ENCODE measurements around the gene C1QTNF9.
"Not testable (repeated sequence)": the region's sequence is repeated elsewhere in the genome, so short reads cannot be mapped to it uniquely, and the experiment has no call there.

Gene C1QTNF9

GRCh38 chr13:24361852-24362366 lies 52.5 kb downstream of the C1QTNF9 start:
- H2BK120ac ChIP-seq (ENCODE audit: insufficient read depth, low read length, poor library complexity) = no peak overlapping the region
- H2AFZ ChIP-seq (ENCODE audit: insufficient read depth, low read length, poor library complexity) = no peak overlapping the region
- H3K9me3 ChIP-seq (ENCODE audit: insufficient read depth, low read depth, low read length) = peaks cover 6% of the 10 kb centered on the region
- H2BK5ac ChIP-seq (ENCODE audit: low read depth, low read length, poor library complexity) = no peak overlapping the region
- no peak overlapping the region for H2AK5ac ChIP-seq (ENCODE audit: low read length)
- no peak overlapping the region for H4K91ac ChIP-seq (ENCODE audit: low read depth, low read length)
- H4K8ac ChIP-seq (ENCODE audit: low read depth, low read length) = no peak overlapping the region
- H3K9ac ChIP-seq (ENCODE audit: low read length) = no peak overlapping the region
- H3K36me3 ChIP-seq (ENCODE audit: control insufficient read depth in 1 of 2, insufficient read depth in 2 of 2, low read length in 2 of 2) = no peaks in the 10 kb centered on the region
- H3K14ac ChIP-seq (ENCODE audit: low read length) = no peak overlapping the region
- H3K4me2 ChIP-seq (ENCODE audit: low read length) = no peak overlapping the region
- no peak overlapping the region for H3K4ac ChIP-seq (ENCODE audit: low read depth, low read length)
- H3K27me3 ChIP-seq (ENCODE audit: insufficient read depth, low read length) = no peaks in the 10 kb centered on the region
- DNase-seq = no peak
- no CpG with 5 or more reads among the region's 8 CpGs for WGBS (ENCODE audit: extremely low coverage, insufficient coverage, insufficient read length)
- H3K18ac ChIP-seq (ENCODE audit: low read length) = no peak overlapping the region
- H3K79me1 ChIP-seq (ENCODE audit: low read length) = no peaks in the 10 kb centered on the region
- H3K23ac ChIP-seq (ENCODE audit: low read length) = no peak overlapping the region
- no peaks in the 10 kb centered on the region for H3K4me1 ChIP-seq (ENCODE audit: control insufficient read depth in 1 of 2, insufficient read depth in 2 of 2, low read length in 2 of 2)
- no peak overlapping the region for H3K4me3 ChIP-seq (ENCODE audit: low read depth, low read length)
- no peak overlapping the region for H4K12ac ChIP-seq (ENCODE audit: low read depth, low read length)
- H3K27ac ChIP-seq (ENCODE audit: low read depth, low read length) = no peak overlapping the region
- no peaks in the 10 kb centered on the region for H3K79me2 ChIP-seq (ENCODE audit: control insufficient read depth, insufficient read depth, low read length, poor library complexity)
- no peak overlapping the region for H2BK12ac ChIP-seq (ENCODE audit: low read length)

- Histone ChIP-seq H3K27me3 (ENCODE audit: insufficient read depth, low read length) (no peaks in the 10 kb centered on the region), H4K12ac (ENCODE audit: low read depth, low read length) (no peak overlapping the region), H3K9ac (ENCODE audit: low read length) (no peak overlapping the region), H2BK12ac (ENCODE audit: low read length) (no peak overlapping the region), H4K8ac (ENCODE audit: low read depth, low read length) (no peak overlapping the region), H3K4ac (ENCODE audit: low read depth, low read length) (no peak overlapping the region), H2AFZ (ENCODE audit: insufficient read depth, low read length, poor library complexity) (no peak overlapping the region), H3K14ac (ENCODE audit: low read length) (no peak overlapping the region), H3K18ac (ENCODE audit: low read length) (no peak overlapping the region), H3K79me1 (ENCODE audit: low read length) (no peaks in the 10 kb centered on the region), H3K36me3 (ENCODE audit: control insufficient read depth in 1 of 2, insufficient read depth in 2 of 2, low read length in 2 of 2) (no peaks in the 10 kb centered on the region), H3K9me3 (ENCODE audit: insufficient read depth, low read depth, low read length) (peaks cover 2% of the 10 kb centered on the region), H2BK5ac (ENCODE audit: low read depth, low read length, poor library complexity) (no peak overlapping the region), H2AK5ac (ENCODE audit: low read length) (no peak overlapping the region), H3K23ac (ENCODE audit: low read length) (no peak overlapping the region), H3K4me1 (ENCODE audit: control insufficient read depth in 1 of 2, insufficient read depth in 2 of 2, low read length in 2 of 2) (no peaks in the 10 kb centered on the region), H4K91ac (ENCODE audit: low read depth, low read length) (no peak overlapping the region), H3K27ac (ENCODE audit: low read depth, low read length) (no peak overlapping the region), H3K79me2 (ENCODE audit: control insufficient read depth, insufficient read depth, low read length, poor library complexity) (no peaks in the 10 kb centered on the region), H3K4me3 (ENCODE audit: low read depth, low read length) (no peak overlapping the region), H2BK120ac (ENCODE audit: insufficient read depth, low read length, poor library complexity) (no peak overlapping the region), H3K4me2 (ENCODE audit: low read length) (no peak overlapping the region)
- WGBS (ENCODE audit: extremely low coverage, insufficient coverage, insufficient read length) = no CpG with 5 or more reads among the region's 9 CpGs
- no peak for DNase-seq
Measured at GRCh38 chr13:24362435-24362952, 53.1 kb downstream of the C1QTNF9 start.

- DNase-seq = no peak
- H2AK5ac ChIP-seq (ENCODE audit: low read length) = no peak overlapping the region
- no peaks in the 10 kb centered on the region for H3K27me3 ChIP-seq (ENCODE audit: insufficient read depth, low read length)
- no peak overlapping the region for H3K4me3 ChIP-seq (ENCODE audit: low read depth, low read length)
- H3K4me1 ChIP-seq (ENCODE audit: control insufficient read depth in 1 of 2, insufficient read depth in 2 of 2, low read length in 2 of 2) = no peaks in the 10 kb centered on the region
- no peaks in the 10 kb centered on the region for H3K79me1 ChIP-seq (ENCODE audit: low read length)
- H4K12ac ChIP-seq (ENCODE audit: low read depth, low read length) = no peak overlapping the region
- H3K4me2 ChIP-seq (ENCODE audit: low read length) = no peak overlapping the region
- no peak overlapping the region for H3K4ac ChIP-seq (ENCODE audit: low read depth, low read length)
- no peak overlapping the region for H4K8ac ChIP-seq (ENCODE audit: low read depth, low read length)
- no peak overlapping the region for H2BK120ac ChIP-seq (ENCODE audit: insufficient read depth, low read length, poor library complexity)
- no peak overlapping the region for H4K91ac ChIP-seq (ENCODE audit: low read depth, low read length)
- H2BK5ac ChIP-seq (ENCODE audit: low read depth, low read length, poor library complexity) = no peak overlapping the region
- H3K23ac ChIP-seq (ENCODE audit: low read length) = no peak overlapping the region
- no peak overlapping the region for H3K18ac ChIP-seq (ENCODE audit: low read length)
- WGBS (ENCODE audit: extremely low coverage, insufficient coverage, insufficient read length) = no CpG with 5 or more reads among the region's 9 CpGs
- H3K79me2 ChIP-seq (ENCODE audit: control insufficient read depth, insufficient read depth, low read length, poor library complexity) = no peaks in the 10 kb centered on the region
- peaks cover under 1% of the 10 kb centered on the region for H3K9me3 ChIP-seq (ENCODE audit: insufficient read depth, low read depth, low read length)
- H3K27ac ChIP-seq (ENCODE audit: low read depth, low read length) = no peak overlapping the region
- no peak overlapping the region for H2AFZ ChIP-seq (ENCODE audit: insufficient read depth, low read length, poor library complexity)
- no peak overlapping the region for H3K9ac ChIP-seq (ENCODE audit: low read length)
- H3K14ac ChIP-seq (ENCODE audit: low read length) = no peak overlapping the region
- no peaks in the 10 kb centered on the region for H3K36me3 ChIP-seq (ENCODE audit: control insufficient read depth in 1 of 2, insufficient read depth in 2 of 2, low read length in 2 of 2)
- no peak overlapping the region for H2BK12ac ChIP-seq (ENCODE audit: low read length)
Measured at GRCh38 chr13:24365191-24365590, 55.8 kb downstream of the C1QTNF9 start.

GRCh38 chr13:24366315-24366714 lies 56.9 kb downstream of the C1QTNF9 start:
- H3K4me3 ChIP-seq (ENCODE audit: low read depth, low read length); H3K14ac ChIP-seq (ENCODE audit: low read length); H3K36me3 ChIP-seq (ENCODE audit: control insufficient read depth in 1 of 2, insufficient read depth in 2 of 2, low read length in 2 of 2); H2AFZ ChIP-seq (ENCODE audit: insufficient read depth, low read length, poor library complexity); H2BK12ac ChIP-seq (ENCODE audit: low read length); H2BK5ac ChIP-seq (ENCODE audit: low read depth, low read length, poor library complexity); H3K79me1 ChIP-seq (ENCODE audit: low read length); H3K4me1 ChIP-seq (ENCODE audit: control insufficient read depth in 1 of 2, insufficient read depth in 2 of 2, low read length in 2 of 2); H3K9ac ChIP-seq (ENCODE audit: low read length); H4K12ac ChIP-seq (ENCODE audit: low read depth, low read length); H3K4me2 ChIP-seq (ENCODE audit: low read length); H3K79me2 ChIP-seq (ENCODE audit: control insufficient read depth, insufficient read depth, low read length, poor library complexity); H2AK5ac ChIP-seq (ENCODE audit: low read length); H3K9me3 ChIP-seq (ENCODE audit: insufficient read depth, low read depth, low read length); H3K4ac ChIP-seq (ENCODE audit: low read depth, low read length); H2BK120ac ChIP-seq (ENCODE audit: insufficient read depth, low read length, poor library complexity); H3K18ac ChIP-seq (ENCODE audit: low read length); H4K91ac ChIP-seq (ENCODE audit: low read depth, low read length); H3K27me3 ChIP-seq (ENCODE audit: insufficient read depth, low read length); H3K27ac ChIP-seq (ENCODE audit: low read depth, low read length); H4K8ac ChIP-seq (ENCODE audit: low read depth, low read length); H3K23ac ChIP-seq (ENCODE audit: low read length); DNase-seq: not testable (repeated sequence)
- WGBS (ENCODE audit: extremely low coverage, insufficient coverage, insufficient read length) = no CpG with 5 or more reads among the region's 8 CpGs
